GM12892 (cell line): ENCODE measurements around the gene ADAMTS12.

Source experiments
- POLR2A ChIP-seq: IDR thresholded peaks from 2 replicates; pipeline ENCODE4 v1.6.1; 2011; ENCODE audit warnings: low read depth, low read length, control low read depth
- POLR2AphosphoS5 ChIP-seq: IDR thresholded peaks from 2 replicates; pipeline ENCODE4 v1.6.1; 2011; ENCODE audit warnings: low read depth, low read length, control low read depth
- TAF1 ChIP-seq: IDR thresholded peaks from 2 replicates; pipeline ENCODE4 v1.6.1; 2011; ENCODE audit warnings: low read depth, mild to moderate bottlenecking, control low read depth, low read length, borderline replicate concordance

DNA sequence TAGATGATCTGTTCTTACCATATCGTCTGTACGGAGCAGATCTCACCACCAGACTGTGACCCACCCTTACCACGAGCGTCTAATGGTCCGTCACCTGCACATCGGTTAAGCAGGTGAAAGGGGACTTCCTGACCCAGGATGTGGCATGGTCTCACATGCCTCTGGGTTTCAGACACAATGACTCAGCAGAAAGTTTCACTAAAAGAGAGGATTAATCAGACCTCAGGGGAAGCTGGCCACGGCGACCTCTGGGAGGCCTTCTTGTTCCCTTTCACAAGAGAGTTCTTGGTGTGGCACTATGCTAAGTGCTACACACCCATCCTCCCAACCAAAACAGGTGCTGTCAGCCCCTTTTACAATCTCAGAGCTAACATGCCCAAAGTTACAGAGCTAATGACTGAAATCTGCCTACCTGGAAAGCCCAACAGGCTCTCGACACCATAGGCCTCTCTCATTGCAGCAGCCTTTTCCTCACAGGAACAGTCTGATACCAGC lies 41.6 kb downstream of the ADAMTS12 start:
- TF ChIP-seq POLR2AphosphoS5 (peak; percentile 44; the same call in 1 of the 2 replicates), TAF1 (no peak), POLR2A (no peak)
